Vagina (tissue), 2 donors: Measurements from ENCODE around the gene ZNF672.

Experiments
- POLR2A ChIP-seq, 2 donors: fragments of 450-650 bp; IDR thresholded peaks; one replicate each; pipeline ENCODE4 v1.6.1; 2017; ENCODE audit warnings: antibody characterized with exemption in 2 of 2, mild to moderate bottlenecking in 2 of 2, moderate library complexity in 2 of 2
- TF ChIP-seq, protein P1 (sequence below), 3 experiments: fragments of 450-650 bp in 2 of 3; fragments of 200-600 bp in 1 of 3; sonication (generic) in 1 of 3; IDR thresholded peaks; one replicate each; pipeline ENCODE4 v1.5.1; 2017 to 2019; ENCODE audit warnings: antibody characterized with exemption in 3 of 3, mild to moderate bottlenecking in 2 of 3, moderate library complexity in 2 of 3

DNA sequence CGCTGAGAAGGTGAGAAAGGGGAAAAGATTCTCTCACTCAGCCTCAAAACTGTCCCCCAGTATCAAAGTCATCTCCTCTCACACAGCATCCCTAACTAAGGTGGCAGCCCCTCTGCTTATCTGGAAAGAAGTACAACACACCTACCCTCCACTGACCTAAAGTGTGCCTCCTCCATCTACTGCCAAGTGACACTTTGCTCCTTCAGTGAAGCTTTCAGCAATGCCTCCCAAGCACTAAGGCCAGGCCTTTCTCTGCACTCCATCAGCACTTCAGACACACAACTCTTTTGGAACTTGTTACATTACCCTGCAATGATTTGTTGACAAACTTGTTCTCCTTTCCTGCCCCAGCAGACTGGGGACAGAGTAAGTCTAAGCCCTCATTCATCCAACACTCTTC is 13.7 kb upstream of the ZNF672 start:
- no peak for TF ChIP-seq POLR2A (IDR thresholded peaks at IDR 0.05)
- TF ChIP-seq, protein P1, sequence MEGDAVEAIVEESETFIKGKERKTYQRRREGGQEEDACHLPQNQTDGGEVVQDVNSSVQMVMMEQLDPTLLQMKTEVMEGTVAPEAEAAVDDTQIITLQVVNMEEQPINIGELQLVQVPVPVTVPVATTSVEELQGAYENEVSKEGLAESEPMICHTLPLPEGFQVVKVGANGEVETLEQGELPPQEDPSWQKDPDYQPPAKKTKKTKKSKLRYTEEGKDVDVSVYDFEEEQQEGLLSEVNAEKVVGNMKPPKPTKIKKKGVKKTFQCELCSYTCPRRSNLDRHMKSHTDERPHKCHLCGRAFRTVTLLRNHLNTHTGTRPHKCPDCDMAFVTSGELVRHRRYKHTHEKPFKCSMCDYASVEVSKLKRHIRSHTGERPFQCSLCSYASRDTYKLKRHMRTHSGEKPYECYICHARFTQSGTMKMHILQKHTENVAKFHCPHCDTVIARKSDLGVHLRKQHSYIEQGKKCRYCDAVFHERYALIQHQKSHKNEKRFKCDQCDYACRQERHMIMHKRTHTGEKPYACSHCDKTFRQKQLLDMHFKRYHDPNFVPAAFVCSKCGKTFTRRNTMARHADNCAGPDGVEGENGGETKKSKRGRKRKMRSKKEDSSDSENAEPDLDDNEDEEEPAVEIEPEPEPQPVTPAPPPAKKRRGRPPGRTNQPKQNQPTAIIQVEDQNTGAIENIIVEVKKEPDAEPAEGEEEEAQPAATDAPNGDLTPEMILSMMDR (IDR thresholded peaks at IDR 0.05), result no peak
